Smooth muscle cell of the brain vasculature (primary cell): ENCODE results near the gene NUDT22.
A peak's percentile ranks its signal among the peaks of the same experiment; 100 is the strongest.

Source experiments
- DNase-seq: peaks from one replicate; pipeline ENCODE4 v3.0.0-alpha.2; 2012; ENCODE audit warnings: low read depth, low spot score

NUDT22 gene

GRCh38 chr11:64269540-64270220 is 43.6 kb downstream of the NUDT22 start:
- DNase-seq, result peak; percentile 99

- no peak for DNase-seq
Measured at GRCh38 chr11:64275031-64275800, 49.1 kb downstream of the NUDT22 start.

GRCh38 chr11:64275841-64276240 is 49.8 kb downstream of the NUDT22 start:
- DNase-seq, result no peak

GRCh38 chr11:64276653-64277431 is 50.8 kb downstream of the NUDT22 start:
- DNase-seq, result no peak

- DNase-seq, result no peak
Measured at GRCh38 chr11:64278576-64279190, 52.6 kb downstream of the NUDT22 start.
